GM19238 (cell line): Measurements from ENCODE around the gene VPS37B.

Source experiments
- DNase-seq: peaks from one replicate; pipeline ENCODE4 v3.0.0; 2011; ENCODE audit warnings: low spot score; ENCODE audit not compliant: insufficient read length

Gene VPS37B

GRCh38 chr12:122852336-122853275 lies 43.3 kb downstream of the VPS37B start:
- DNase-seq = no peak

GRCh38 chr12:122851820-122852219 lies 44.1 kb downstream of the VPS37B start:
- no peak for DNase-seq

GRCh38 chr12:122850695-122851350 lies 45.1 kb downstream of the VPS37B start:
- DNase-seq = no peak

GRCh38 chr12:122850048-122850445 lies 45.9 kb downstream of the VPS37B start:
- DNase-seq = no peak

- DNase-seq = no peak
Observed at GRCh38 chr12:122849352-122850047, 46.4 kb downstream of the VPS37B start.

GRCh38 chr12:122848471-122849351 lies 47.2 kb downstream of the VPS37B start:
- DNase-seq = no peak

GRCh38 chr12:122847921-122848421 lies 48.0 kb downstream of the VPS37B start:
- DNase-seq = no peak

GRCh38 chr12:122847516-122847836 lies 48.4 kb downstream of the VPS37B start:
- DNase-seq = no peak

GRCh38 chr12:122846622-122847515 lies 49.1 kb downstream of the VPS37B start:
- DNase-seq = no peak

GRCh38 chr12:122845865-122846621 lies 49.9 kb downstream of the VPS37B start:
- DNase-seq = no peak

GRCh38 chr12:122845041-122845864 lies 50.7 kb downstream of the VPS37B start:
- DNase-seq = no peak

- DNase-seq = no peak
Observed at GRCh38 chr12:122844366-122844971, 51.5 kb downstream of the VPS37B start.

GRCh38 chr12:122843455-122843854 lies 52.5 kb downstream of the VPS37B start:
- DNase-seq = no peak

GRCh38 chr12:122842505-122843405 lies 53.2 kb downstream of the VPS37B start:
- DNase-seq = no peak

GRCh38 chr12:122841544-122842321 lies 54.2 kb downstream of the VPS37B start:
- no peak for DNase-seq
